GM19193 (cell line): Measurements from ENCODE around the gene TSPYL1.

Source experiments
- POLR2A ChIP-seq: IDR thresholded peaks from 4 replicates; pipeline ENCODE4 v1.6.1; 2011; ENCODE audit not compliant: insufficient read depth, insufficient read length; ENCODE audit errors: extremely low read depth

Gene TSPYL1

GRCh38 chr6:116254297-116255056 is 25.3 kb downstream of the TSPYL1 start:
- TF ChIP-seq POLR2A = no peak

GRCh38 chr6:116253505-116254296 is 26.0 kb downstream of the TSPYL1 start, which contains the start of gene TSPYL4:
Gene TSPYL4 (minus strand): TSS chr6:116254075. CDS start chr6:116254008, 67 bp downstream.
- no peak for TF ChIP-seq POLR2A

- no peak for TF ChIP-seq POLR2A
Measured at GRCh38 chr6:116253188-116253504, 26.6 kb downstream of the TSPYL1 start.

GRCh38 chr6:116251568-116252384 is 28.0 kb downstream of the TSPYL1 start:
- TF ChIP-seq POLR2A = no peak

- no peak for TF ChIP-seq POLR2A
Measured at GRCh38 chr6:116248577-116248976, 31.2 kb downstream of the TSPYL1 start.

- TF ChIP-seq POLR2A = no peak
Measured at GRCh38 chr6:116247285-116247684, 32.4 kb downstream of the TSPYL1 start.

- no peak for TF ChIP-seq POLR2A
Measured at GRCh38 chr6:116246089-116246488, 33.6 kb downstream of the TSPYL1 start.

- no peak for TF ChIP-seq POLR2A
Measured at GRCh38 chr6:116244284-116244683, 35.4 kb downstream of the TSPYL1 start.

- no peak for TF ChIP-seq POLR2A
Measured at GRCh38 chr6:116239856-116240255, 39.9 kb downstream of the TSPYL1 start.

GRCh38 chr6:116239256-116239655 is 40.5 kb downstream of the TSPYL1 start:
- no peak for TF ChIP-seq POLR2A

- no peak for TF ChIP-seq POLR2A
Measured at GRCh38 chr6:116238083-116238482, 41.6 kb downstream of the TSPYL1 start.

- TF ChIP-seq POLR2A = no peak
Measured at GRCh38 chr6:116234689-116235088, 45.0 kb downstream of the TSPYL1 start.

GRCh38 chr6:116229287-116229913 is 50.3 kb downstream of the TSPYL1 start:
- no peak for TF ChIP-seq POLR2A
